HG03159 (cell line): ENCODE measurements around the gene CYP8B1.

Experiments
- ATAC-seq: cut with Tn5 transposase; IDR thresholded peaks from one replicate; pipeline ENCODE4 v1.9.1; 2021; ENCODE audit warnings: mild to moderate bottlenecking, moderate library complexity; ENCODE audit not compliant: unreplicated experiment

CYP8B1 gene

GRCh38 chr3:42855219-42855546, 20.5 kb downstream of the CYP8B1 start:
- ATAC-seq, result no peak

- no peak for ATAC-seq
Observed at GRCh38 chr3:42853739-42854302, 21.9 kb downstream of the CYP8B1 start.

- no peak for ATAC-seq
Observed at GRCh38 chr3:42853056-42853455, 22.6 kb downstream of the CYP8B1 start.

- no peak for ATAC-seq
Observed at GRCh38 chr3:42852441-42852840, 23.2 kb downstream of the CYP8B1 start.

- no peak for ATAC-seq
Observed at GRCh38 chr3:42851228-42851834, 24.3 kb downstream of the CYP8B1 start.

- ATAC-seq, result no peak
Observed at GRCh38 chr3:42850263-42850662, 25.4 kb downstream of the CYP8B1 start.

- ATAC-seq, result no peak
Observed at GRCh38 chr3:42849017-42849416, 26.7 kb downstream of the CYP8B1 start.

GRCh38 chr3:42847731-42848130, 27.9 kb downstream of the CYP8B1 start:
- no peak for ATAC-seq

- ATAC-seq, result peak; percentile 74
Observed at GRCh38 chr3:42846685-42847522, 28.8 kb downstream of the CYP8B1 start.

GRCh38 chr3:42844815-42845214, 30.9 kb downstream of the CYP8B1 start:
- ATAC-seq, result no peak

- ATAC-seq, result no peak
Observed at GRCh38 chr3:42844412-42844713, 31.3 kb downstream of the CYP8B1 start.

- no peak for ATAC-seq
Observed at GRCh38 chr3:42843713-42844411, 31.8 kb downstream of the CYP8B1 start.

GRCh38 chr3:42841332-42841731, 34.3 kb downstream of the CYP8B1 start:
- ATAC-seq, result no peak

- peak; percentile 96 for ATAC-seq
Observed at GRCh38 chr3:42839616-42840015, 36.1 kb downstream of the CYP8B1 start.

GRCh38 chr3:42838571-42838970, 37.1 kb downstream of the CYP8B1 start:
- no peak for ATAC-seq

- ATAC-seq, result no peak
Observed at GRCh38 chr3:42836150-42837123, 39.2 kb downstream of the CYP8B1 start.

GRCh38 chr3:42831321-42831713, 44.4 kb downstream of the CYP8B1 start:
- peak; percentile 53 for ATAC-seq

GRCh38 chr3:42830437-42831320, 45.0 kb downstream of the CYP8B1 start:
- ATAC-seq, result no peak

- no peak for ATAC-seq
Observed at GRCh38 chr3:42829628-42830436, 45.8 kb downstream of the CYP8B1 start.
